Measurements from ENCODE around the gene TRIM16. TPM values are rescaled to one million over a fixed set of nuclear protein-coding genes. Genes with fewer than 3 reads are reported as not detected.
"Not testable (repeated sequence)": the region's sequence is repeated elsewhere in the genome, so short reads cannot be mapped to it uniquely, and the experiment has no call there.

The TRIM16 gene
- total and polyA plus RNA-seq, 2 of the 4 experiments (the other 2 are of a cell fraction): 22.3 to 52.5 TPM

DNA sequence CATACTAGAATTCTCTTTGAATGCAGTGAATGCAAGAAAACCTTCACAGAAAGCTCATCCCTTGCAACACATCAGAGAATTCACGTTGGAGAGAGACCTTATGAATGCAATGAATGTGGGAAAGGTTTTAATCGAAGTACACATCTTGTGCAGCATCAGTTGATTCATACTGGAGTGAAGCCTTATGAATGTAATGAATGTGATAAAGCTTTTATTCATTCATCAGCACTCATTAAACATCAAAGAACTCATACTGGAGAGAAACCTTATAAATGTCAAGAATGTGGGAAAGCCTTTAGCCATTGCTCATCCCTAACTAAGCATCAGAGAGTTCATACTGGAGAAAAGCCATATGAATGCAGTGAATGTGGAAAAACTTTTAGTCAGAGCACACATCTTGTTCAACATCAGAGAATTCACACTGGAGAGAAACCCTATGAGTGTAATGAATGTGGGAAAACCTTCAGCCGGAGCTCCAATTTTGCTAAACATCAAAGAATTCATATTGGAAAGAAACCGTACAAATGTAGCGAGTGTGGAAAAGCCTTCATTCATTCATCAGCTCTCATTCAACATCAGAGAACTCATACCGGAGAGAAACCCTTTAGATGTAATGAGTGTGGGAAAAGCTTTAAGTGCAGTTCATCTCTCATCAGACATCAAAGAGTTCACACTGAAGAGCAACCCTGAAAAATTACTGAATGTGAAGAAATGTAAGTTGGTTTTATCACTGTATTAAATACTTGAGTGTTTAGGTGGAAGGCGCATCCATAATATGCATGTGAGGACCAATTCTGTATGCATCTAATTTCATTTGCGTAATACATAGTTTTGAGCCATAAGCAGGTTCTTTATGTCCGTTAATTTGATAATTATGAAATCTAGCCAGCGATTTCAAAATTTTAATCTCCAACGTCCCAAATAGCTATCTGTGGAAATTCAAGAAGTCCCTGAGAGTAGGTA lies 32.8 kb upstream of the TRIM16 start:
- H3K14ac ChIP-seq (replicated peaks; ENCODE audit: low read depth, low read length); CTCF ChIA-PET; ATAC-seq (ENCODE audit: low read depth); H3K9ac ChIP-seq (ENCODE audit: low read depth, low read length); H2AK5ac ChIP-seq (ENCODE audit: low read depth, low read length); H4K91ac ChIP-seq (ENCODE audit: insufficient read depth, low read depth, low read length); H3K36me3 ChIP-seq (ENCODE audit: control insufficient read depth, insufficient read depth, low read length); H4K20me1 ChIP-seq (ENCODE audit: insufficient read depth, low read length); H3K18ac ChIP-seq (ENCODE audit: low read depth, low read length); H2BK20ac ChIP-seq (ENCODE audit: low read depth, low read length); in situ Hi-C loops (cut with MboI; ENCODE audit: low sequenced_read_pairs); H2AK9ac ChIP-seq (replicated peaks; ENCODE audit: low read depth, low read length, poor library complexity); H3K4ac ChIP-seq (ENCODE audit: low read depth, low read length); H2BK120ac ChIP-seq (ENCODE audit: low read depth, low read length); H2BK15ac ChIP-seq (ENCODE audit: low read depth, low read length); H3K4me1 ChIP-seq (ENCODE audit: control insufficient read depth, insufficient read depth, low read length); BruUV-seq (replicated peaks); H3K9me1 ChIP-seq (ENCODE audit: insufficient read depth, low read length); H4K8ac ChIP-seq (ENCODE audit: low read depth in 2 of 2, low read length in 2 of 2); H3K27me3 ChIP-seq (ENCODE audit: control insufficient read depth, insufficient read depth, low read length); H3K79me1 ChIP-seq (ENCODE audit: low read depth in 1 of 2, low read length in 2 of 2); POLR2A ChIA-PET (ENCODE audit: unreplicated experiment); intact Hi-C loops (cut with micrococcal nuclease); H3K56ac ChIP-seq (ENCODE audit: extremely low read depth, insufficient read depth, low read length); H3K4me2 ChIP-seq (ENCODE audit: low read depth, low read length); DNase-seq; H4K5ac ChIP-seq (ENCODE audit: low read depth, low read length); H3K27ac ChIP-seq (ENCODE audit: insufficient read depth, low read length); H2AFZ ChIP-seq (replicated peaks; ENCODE audit: low read length, poor library complexity); H3K4me3 ChIP-seq (ENCODE audit: insufficient read depth, low read depth, low read length); H2BK5ac ChIP-seq (ENCODE audit: low read depth, low read length, poor library complexity, severe bottlenecking); dilution Hi-C loops (cut with HindIII; ENCODE audit: low sequenced_read_pairs, unreplicated experiment); H3K23ac ChIP-seq (ENCODE audit: low read depth, low read length): not testable (repeated sequence)
- H3K9me3 ChIP-seq (ENCODE audit: control insufficient read depth, insufficient read depth, low read length): peaks cover 26% of the 10 kb centered on the region
- no CpG with 5 or more reads among the region's 11 CpGs for WGBS, 2 experiments (ENCODE audit: extremely low coverage in 2 of 2, insufficient read length in 1 of 2)

DNA sequence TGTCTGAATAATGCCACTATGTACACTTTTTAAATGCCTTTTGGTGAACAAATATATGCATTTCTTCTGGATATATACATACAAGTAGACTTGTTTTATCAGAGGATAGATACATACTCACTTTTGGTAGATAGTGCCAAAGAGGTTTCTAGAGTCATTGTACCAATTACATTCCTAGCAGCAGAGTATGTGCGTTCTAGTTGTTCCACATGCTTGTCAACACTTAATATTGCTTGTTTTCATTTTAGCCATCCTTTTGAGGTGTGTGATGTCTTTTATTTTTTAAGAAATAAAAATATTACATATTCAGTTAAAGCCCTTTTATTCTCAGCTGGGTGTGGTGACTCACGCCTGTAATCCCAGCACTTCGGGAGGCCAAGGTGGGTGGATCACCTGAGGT lies 24.8 kb upstream of the TRIM16 start:
- H3K4me3 ChIP-seq (ENCODE audit: insufficient read depth, low read depth, low read length); in situ Hi-C loops (cut with MboI; ENCODE audit: low sequenced_read_pairs); H3K4me1 ChIP-seq (ENCODE audit: control insufficient read depth, insufficient read depth, low read length); H3K14ac ChIP-seq (replicated peaks; ENCODE audit: low read depth, low read length); H3K4ac ChIP-seq (ENCODE audit: low read depth, low read length); DNase-seq; H2AK5ac ChIP-seq (ENCODE audit: low read depth, low read length); H2AK9ac ChIP-seq (replicated peaks; ENCODE audit: low read depth, low read length, poor library complexity); H3K79me1 ChIP-seq (ENCODE audit: low read depth in 1 of 2, low read length in 2 of 2); H4K5ac ChIP-seq (ENCODE audit: low read depth, low read length); H2AFZ ChIP-seq (replicated peaks; ENCODE audit: low read length, poor library complexity); H4K20me1 ChIP-seq (ENCODE audit: insufficient read depth, low read length); H3K27ac ChIP-seq (ENCODE audit: insufficient read depth, low read length); H3K27me3 ChIP-seq (ENCODE audit: control insufficient read depth, insufficient read depth, low read length); CTCF ChIA-PET; ATAC-seq (ENCODE audit: low read depth); H3K18ac ChIP-seq (ENCODE audit: low read depth, low read length); H2BK20ac ChIP-seq (ENCODE audit: low read depth, low read length); H3K23ac ChIP-seq (ENCODE audit: low read depth, low read length); H2BK5ac ChIP-seq (ENCODE audit: low read depth, low read length, poor library complexity, severe bottlenecking); H3K9ac ChIP-seq (ENCODE audit: low read depth, low read length); intact Hi-C loops (cut with micrococcal nuclease); H2BK15ac ChIP-seq (ENCODE audit: low read depth, low read length); H3K4me2 ChIP-seq (ENCODE audit: low read depth, low read length); dilution Hi-C loops (cut with HindIII; ENCODE audit: low sequenced_read_pairs, unreplicated experiment); H4K8ac ChIP-seq (ENCODE audit: low read depth in 2 of 2, low read length in 2 of 2); H3K9me1 ChIP-seq (ENCODE audit: insufficient read depth, low read length); H2BK120ac ChIP-seq (ENCODE audit: low read depth, low read length); POLR2A ChIA-PET (ENCODE audit: unreplicated experiment); H4K91ac ChIP-seq (ENCODE audit: insufficient read depth, low read depth, low read length); BruUV-seq (replicated peaks); H3K56ac ChIP-seq (ENCODE audit: extremely low read depth, insufficient read depth, low read length): not testable (repeated sequence)
- Histone ChIP-seq H3K9me3 (ENCODE audit: control insufficient read depth, insufficient read depth, low read length) (peaks cover 37% of the 10 kb centered on the region), H3K36me3 (ENCODE audit: control insufficient read depth, insufficient read depth, low read length) (peaks cover 32% of the 10 kb centered on the region)
- no CpG with 5 or more reads among the region's 3 CpGs for WGBS, 2 experiments (ENCODE audit: extremely low coverage in 2 of 2, insufficient read length in 1 of 2)

All from IMR-90 (cell line).